ENCODE measurements around the gene PHOSPHO1.

GRCh38 chr17:49280061-49280460, 49.5 kb upstream of the PHOSPHO1 start:
- TF ChIP-seq, protein P1, sequence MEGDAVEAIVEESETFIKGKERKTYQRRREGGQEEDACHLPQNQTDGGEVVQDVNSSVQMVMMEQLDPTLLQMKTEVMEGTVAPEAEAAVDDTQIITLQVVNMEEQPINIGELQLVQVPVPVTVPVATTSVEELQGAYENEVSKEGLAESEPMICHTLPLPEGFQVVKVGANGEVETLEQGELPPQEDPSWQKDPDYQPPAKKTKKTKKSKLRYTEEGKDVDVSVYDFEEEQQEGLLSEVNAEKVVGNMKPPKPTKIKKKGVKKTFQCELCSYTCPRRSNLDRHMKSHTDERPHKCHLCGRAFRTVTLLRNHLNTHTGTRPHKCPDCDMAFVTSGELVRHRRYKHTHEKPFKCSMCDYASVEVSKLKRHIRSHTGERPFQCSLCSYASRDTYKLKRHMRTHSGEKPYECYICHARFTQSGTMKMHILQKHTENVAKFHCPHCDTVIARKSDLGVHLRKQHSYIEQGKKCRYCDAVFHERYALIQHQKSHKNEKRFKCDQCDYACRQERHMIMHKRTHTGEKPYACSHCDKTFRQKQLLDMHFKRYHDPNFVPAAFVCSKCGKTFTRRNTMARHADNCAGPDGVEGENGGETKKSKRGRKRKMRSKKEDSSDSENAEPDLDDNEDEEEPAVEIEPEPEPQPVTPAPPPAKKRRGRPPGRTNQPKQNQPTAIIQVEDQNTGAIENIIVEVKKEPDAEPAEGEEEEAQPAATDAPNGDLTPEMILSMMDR (IDR thresholded peaks at IDR 0.05): no peak
- TF ChIP-seq, protein P2, sequence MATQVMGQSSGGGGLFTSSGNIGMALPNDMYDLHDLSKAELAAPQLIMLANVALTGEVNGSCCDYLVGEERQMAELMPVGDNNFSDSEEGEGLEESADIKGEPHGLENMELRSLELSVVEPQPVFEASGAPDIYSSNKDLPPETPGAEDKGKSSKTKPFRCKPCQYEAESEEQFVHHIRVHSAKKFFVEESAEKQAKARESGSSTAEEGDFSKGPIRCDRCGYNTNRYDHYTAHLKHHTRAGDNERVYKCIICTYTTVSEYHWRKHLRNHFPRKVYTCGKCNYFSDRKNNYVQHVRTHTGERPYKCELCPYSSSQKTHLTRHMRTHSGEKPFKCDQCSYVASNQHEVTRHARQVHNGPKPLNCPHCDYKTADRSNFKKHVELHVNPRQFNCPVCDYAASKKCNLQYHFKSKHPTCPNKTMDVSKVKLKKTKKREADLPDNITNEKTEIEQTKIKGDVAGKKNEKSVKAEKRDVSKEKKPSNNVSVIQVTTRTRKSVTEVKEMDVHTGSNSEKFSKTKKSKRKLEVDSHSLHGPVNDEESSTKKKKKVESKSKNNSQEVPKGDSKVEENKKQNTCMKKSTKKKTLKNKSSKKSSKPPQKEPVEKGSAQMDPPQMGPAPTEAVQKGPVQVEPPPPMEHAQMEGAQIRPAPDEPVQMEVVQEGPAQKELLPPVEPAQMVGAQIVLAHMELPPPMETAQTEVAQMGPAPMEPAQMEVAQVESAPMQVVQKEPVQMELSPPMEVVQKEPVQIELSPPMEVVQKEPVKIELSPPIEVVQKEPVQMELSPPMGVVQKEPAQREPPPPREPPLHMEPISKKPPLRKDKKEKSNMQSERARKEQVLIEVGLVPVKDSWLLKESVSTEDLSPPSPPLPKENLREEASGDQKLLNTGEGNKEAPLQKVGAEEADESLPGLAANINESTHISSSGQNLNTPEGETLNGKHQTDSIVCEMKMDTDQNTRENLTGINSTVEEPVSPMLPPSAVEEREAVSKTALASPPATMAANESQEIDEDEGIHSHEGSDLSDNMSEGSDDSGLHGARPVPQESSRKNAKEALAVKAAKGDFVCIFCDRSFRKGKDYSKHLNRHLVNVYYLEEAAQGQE (IDR thresholded peaks at IDR 0.05; ENCODE audit: insufficient read depth in 1 of 2, low read depth in 2 of 2, low read length in 1 of 2): no peak
- TF ChIP-seq TCF7L2 (IDR thresholded peaks at IDR 0.05; ENCODE audit: low read depth, low read length): no peak

Measured in Panc1 (cell line).